PFSK-1 (cell line): Measurements from ENCODE around the gene CLVS2.

ENCODE experiments used
- FOXP2 ChIP-seq: optimal IDR thresholded peaks from 2 replicates; pipeline ENCODE3; 2011; ENCODE audit warnings: borderline replicate concordance, control low read depth, inconsistent platforms; ENCODE audit not compliant: insufficient read depth; ENCODE audit errors: extremely low read length, extremely low read depth
- POLR2AphosphoS5 ChIP-seq: IDR thresholded peaks from 2 replicates; pipeline ENCODE4 v1.6.1; 2012; ENCODE audit warnings: low read depth, mild to moderate bottlenecking, control low read depth, low read length, moderate library complexity
- SIN3A ChIP-seq: IDR thresholded peaks from 2 replicates; pipeline ENCODE4 v1.6.1; 2012; ENCODE audit warnings: mild to moderate bottlenecking, low read length, moderate library complexity, borderline replicate concordance; ENCODE audit not compliant: insufficient read depth
- TAF1 ChIP-seq: IDR thresholded peaks from 2 replicates; pipeline ENCODE4 v1.6.1; 2012; ENCODE audit warnings: low read length, control low read depth, borderline replicate concordance; ENCODE audit not compliant: insufficient read depth
- TF ChIP-seq, protein P1 (sequence below), 2 experiments: IDR thresholded peaks; 2 replicates each; pipeline versions ENCODE4 v1.6.1 to v1.8.0; 2011 to 2012; ENCODE audit warnings: low read depth in 2 of 2, low read length in 2 of 2, control low read depth in 1 of 2, inconsistent platforms in 1 of 2, mild to moderate bottlenecking in 1 of 2, moderate library complexity in 1 of 2; ENCODE audit not compliant: insufficient read depth in 1 of 2

CLVS2 gene

DNA sequence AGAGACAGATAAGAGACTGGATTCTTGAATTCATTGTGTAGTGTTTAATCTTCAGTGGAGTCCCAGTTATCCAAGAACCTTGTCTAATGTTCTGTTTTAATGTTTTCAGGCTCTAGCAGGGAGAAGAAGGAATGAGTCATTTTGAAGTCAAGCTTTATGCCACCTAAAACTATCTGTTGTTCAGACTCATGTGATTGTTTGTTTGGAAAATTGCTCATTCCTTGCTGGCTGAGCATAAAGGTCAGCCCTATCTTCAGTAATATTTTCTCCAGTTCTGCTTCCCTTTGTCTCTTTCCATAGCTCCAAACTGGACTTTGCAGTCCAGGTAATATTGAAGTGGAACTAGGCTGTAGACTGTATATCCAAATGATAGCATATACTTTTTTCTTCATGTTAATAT is 34.2 kb downstream of the CLVS2 start:
- TF ChIP-seq POLR2AphosphoS5 (no peak), FOXP2 (no peak), TAF1 (no peak), SIN3A (no peak)
- TF ChIP-seq, protein P1, sequence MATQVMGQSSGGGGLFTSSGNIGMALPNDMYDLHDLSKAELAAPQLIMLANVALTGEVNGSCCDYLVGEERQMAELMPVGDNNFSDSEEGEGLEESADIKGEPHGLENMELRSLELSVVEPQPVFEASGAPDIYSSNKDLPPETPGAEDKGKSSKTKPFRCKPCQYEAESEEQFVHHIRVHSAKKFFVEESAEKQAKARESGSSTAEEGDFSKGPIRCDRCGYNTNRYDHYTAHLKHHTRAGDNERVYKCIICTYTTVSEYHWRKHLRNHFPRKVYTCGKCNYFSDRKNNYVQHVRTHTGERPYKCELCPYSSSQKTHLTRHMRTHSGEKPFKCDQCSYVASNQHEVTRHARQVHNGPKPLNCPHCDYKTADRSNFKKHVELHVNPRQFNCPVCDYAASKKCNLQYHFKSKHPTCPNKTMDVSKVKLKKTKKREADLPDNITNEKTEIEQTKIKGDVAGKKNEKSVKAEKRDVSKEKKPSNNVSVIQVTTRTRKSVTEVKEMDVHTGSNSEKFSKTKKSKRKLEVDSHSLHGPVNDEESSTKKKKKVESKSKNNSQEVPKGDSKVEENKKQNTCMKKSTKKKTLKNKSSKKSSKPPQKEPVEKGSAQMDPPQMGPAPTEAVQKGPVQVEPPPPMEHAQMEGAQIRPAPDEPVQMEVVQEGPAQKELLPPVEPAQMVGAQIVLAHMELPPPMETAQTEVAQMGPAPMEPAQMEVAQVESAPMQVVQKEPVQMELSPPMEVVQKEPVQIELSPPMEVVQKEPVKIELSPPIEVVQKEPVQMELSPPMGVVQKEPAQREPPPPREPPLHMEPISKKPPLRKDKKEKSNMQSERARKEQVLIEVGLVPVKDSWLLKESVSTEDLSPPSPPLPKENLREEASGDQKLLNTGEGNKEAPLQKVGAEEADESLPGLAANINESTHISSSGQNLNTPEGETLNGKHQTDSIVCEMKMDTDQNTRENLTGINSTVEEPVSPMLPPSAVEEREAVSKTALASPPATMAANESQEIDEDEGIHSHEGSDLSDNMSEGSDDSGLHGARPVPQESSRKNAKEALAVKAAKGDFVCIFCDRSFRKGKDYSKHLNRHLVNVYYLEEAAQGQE (IDR thresholded peaks at IDR 0.05; ENCODE audit: insufficient read depth in 1 of 2, low read depth in 2 of 2, low read length in 2 of 2): no peak

DNA sequence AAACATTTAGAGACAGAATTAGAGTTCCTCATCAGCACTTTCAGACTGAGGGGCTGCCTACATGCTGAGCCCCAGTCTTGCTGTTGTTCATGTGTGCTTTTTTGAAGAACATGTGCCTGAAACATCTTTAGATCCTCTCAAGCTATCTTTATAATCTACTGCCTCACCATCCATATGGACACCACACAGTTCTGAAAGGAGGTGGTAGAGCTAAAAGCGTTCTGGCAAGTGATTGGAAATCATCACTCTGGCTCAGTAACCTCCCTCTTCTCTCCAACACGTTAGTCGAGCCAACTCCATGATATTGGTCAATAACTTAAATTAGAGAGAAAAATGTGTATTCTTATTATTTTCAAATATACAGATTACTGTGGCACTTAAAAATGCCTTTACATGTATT is 40.6 kb downstream of the CLVS2 start:
- TF ChIP-seq TAF1 (no peak), POLR2AphosphoS5 (no peak), SIN3A (no peak), FOXP2 (no peak)
- TF ChIP-seq, protein P1 (IDR thresholded peaks at IDR 0.05; ENCODE audit: insufficient read depth in 1 of 2, low read depth in 2 of 2, low read length in 2 of 2): no peak

DNA sequence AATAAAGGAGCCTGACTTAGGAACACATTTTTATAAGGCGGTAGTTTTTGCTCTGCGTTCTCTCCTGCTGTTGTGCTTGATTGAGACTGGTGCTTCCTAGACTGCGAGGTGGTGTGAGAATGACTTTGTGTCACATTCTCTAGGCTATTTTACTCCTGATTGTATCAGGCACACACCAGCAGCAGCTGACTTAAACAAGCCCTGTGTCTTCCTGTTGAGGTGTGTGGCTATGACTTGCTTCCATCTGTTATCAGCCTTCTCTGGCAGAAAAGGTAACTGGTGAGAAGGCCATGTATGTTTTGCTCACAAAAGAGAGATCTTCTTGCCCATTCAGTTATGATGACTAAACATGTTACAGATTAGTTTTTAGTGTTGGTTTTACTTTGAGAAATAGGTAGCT is 43.4 kb downstream of the CLVS2 start:
- TF ChIP-seq SIN3A (no peak), POLR2AphosphoS5 (no peak), TAF1 (no peak), FOXP2 (no peak)
- TF ChIP-seq, protein P1 (IDR thresholded peaks at IDR 0.05; ENCODE audit: insufficient read depth in 1 of 2, low read depth in 2 of 2, low read length in 2 of 2): no peak

DNA sequence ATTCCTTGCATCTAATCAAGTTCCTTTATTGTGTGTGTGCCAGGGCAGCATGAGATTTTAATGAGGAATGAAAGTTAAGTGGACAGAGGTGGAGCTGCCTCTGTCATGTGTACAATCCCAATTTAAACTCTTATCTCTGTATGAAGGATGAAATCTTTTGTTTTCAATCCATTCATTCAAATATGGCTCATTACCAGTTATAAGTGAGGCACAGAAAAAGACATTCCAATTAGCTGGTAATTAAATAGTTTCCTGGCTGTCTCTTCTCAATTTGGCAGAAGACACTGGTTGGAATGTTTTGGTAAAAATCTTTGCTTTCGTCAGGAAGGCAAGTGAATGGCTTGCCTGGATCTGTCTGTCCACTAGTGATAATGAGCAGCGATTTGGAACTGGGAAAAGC is 46.4 kb downstream of the CLVS2 start:
- TF ChIP-seq TAF1: no peak

DNA sequence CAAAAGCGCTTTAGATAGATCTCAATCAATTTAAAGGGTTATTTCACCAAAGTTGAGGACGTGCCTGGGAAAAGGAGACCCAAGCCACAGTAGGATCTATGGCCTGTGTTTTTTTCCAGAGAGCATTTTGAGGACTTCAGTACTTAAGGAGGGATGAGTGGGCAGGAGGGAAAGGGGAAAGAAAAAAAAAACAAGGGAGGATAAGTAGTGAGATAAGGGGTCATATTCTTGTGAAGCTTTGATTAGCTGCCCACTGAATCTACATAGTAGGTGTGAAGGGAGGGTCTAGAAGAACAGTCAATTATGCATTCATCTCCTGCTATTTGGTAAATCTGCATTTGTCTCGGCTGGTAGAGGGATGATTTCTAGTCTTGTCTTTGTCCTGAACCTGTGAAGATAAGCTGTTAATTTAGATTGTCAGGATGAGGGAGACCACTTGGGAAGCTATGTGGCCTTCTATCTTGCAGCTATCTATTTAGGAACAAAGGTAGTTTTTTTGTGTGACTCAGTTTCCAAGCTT is 48.4 kb downstream of the CLVS2 start:
- TF ChIP-seq TAF1 (no peak), SIN3A (no peak), FOXP2 (no peak), POLR2AphosphoS5 (no peak)
- TF ChIP-seq, protein P1 (IDR thresholded peaks at IDR 0.05; ENCODE audit: insufficient read depth in 1 of 2, low read depth in 2 of 2, low read length in 2 of 2): no peak
